Activated T-cell treated with anti-CD3 and anti-CD28 coated beads, Interleukin-2, amount 50 U/mL, for 1 hour (primary cell): ENCODE data around the gene SLC13A3.

Experiments
- DNase-seq: peaks from one replicate; pipeline ENCODE4 v3.0.0-alpha.2; 2020

The SLC13A3 gene

GRCh38 chr20:46519471-46520068 lies 131.7 kb downstream of the SLC13A3 start:
- no peak for DNase-seq

GRCh38 chr20:46512943-46513844 lies 138.1 kb downstream of the SLC13A3 start, which contains the start of gene ZNF334:
TSS of gene ZNF334 (minus strand) at chr20:46513559. CDS start at chr20:46512102, 1,457 bp downstream.
- no peak for DNase-seq

- DNase-seq, result no peak
Observed at GRCh38 chr20:46509523-46509922, 141.7 kb downstream of the SLC13A3 start.
